GM21576 (cell line): ENCODE data around the gene OR2J2.
"Not testable (repeated sequence)": the region's sequence is repeated elsewhere in the genome, so short reads cannot be mapped to it uniquely, and the experiment has no call there.

Experiments
- ATAC-seq: cut with Tn5 transposase; IDR thresholded peaks from one replicate; pipeline ENCODE4 v1.9.1; 2021; ENCODE audit warnings: mild to moderate bottlenecking, moderate library complexity; ENCODE audit not compliant: unreplicated experiment

Gene OR2J2

GRCh38 chr6:29218056-29218455, 47.3 kb downstream of the OR2J2 start:
- ATAC-seq: not testable (repeated sequence)
